Astrocyte of the cerebellum (primary cell): ENCODE data around the gene ZC3H10.

Experiments
- DNase-seq: peaks from one replicate; pipeline ENCODE4 v3.0.0-alpha.2; 2011; ENCODE audit warnings: low read depth
- H3K4me3 ChIP-seq: 2 replicates; pipeline ENCODE4 v1.5.1; 2011; ENCODE audit warnings: mild to moderate bottlenecking, low read depth, low read length, moderate library complexity
- CTCF ChIP-seq: IDR thresholded peaks from 2 replicates; pipeline ENCODE4 v1.5.1; 2012; ENCODE audit warnings: low read length, low read depth, moderate library complexity, mild to moderate bottlenecking; ENCODE audit errors: missing control alignments
- in situ Hi-C: cut with HindIII; loops from 2 replicates; pipeline ENCODE4 v1.10.0; 2017; ENCODE audit warnings: low sequenced_read_pairs

Gene ZC3H10

GRCh38 chr12:56143870-56144269 lies 25.8 kb downstream of the ZC3H10 start:
- in situ Hi-C loops = no loop called here

GRCh38 chr12:56145217-56145616 lies 27.2 kb downstream of the ZC3H10 start:
- no peak overlapping the region for H3K4me3 ChIP-seq
- no peak for TF ChIP-seq CTCF
- in situ Hi-C loops = no loop called here
- DNase-seq = no peak

More at GRCh38 chr12:56143870-56144269, 25.8 kb downstream of the ZC3H10 start:
- no peak for TF ChIP-seq CTCF
- DNase-seq = no peak
- no peak overlapping the region for H3K4me3 ChIP-seq

- no peak for TF ChIP-seq CTCF
- H3K4me3 ChIP-seq = no peak overlapping the region
- in situ Hi-C loops = no loop called here
- no peak for DNase-seq
These were observed 28.7 kb downstream of the ZC3H10 start for GRCh38 chr12:56146492-56147460.

GRCh38 chr12:56150563-56150962 lies 32.5 kb downstream of the ZC3H10 start:
- H3K4me3 ChIP-seq = no peak overlapping the region
- no peak for TF ChIP-seq CTCF
- in situ Hi-C loops = no loop called here
- peak; percentile 35 for DNase-seq

- DNase-seq = no peak
- in situ Hi-C loops = no loop called here
- peak overlapping the region; percentile 75 for H3K4me3 ChIP-seq
- peak; percentile 50 for TF ChIP-seq CTCF
These were observed 33.6 kb downstream of the ZC3H10 start for GRCh38 chr12:56151672-56152131.

GRCh38 chr12:56152132-56152755 lies 34.2 kb downstream of the ZC3H10 start, which contains the start of gene MYL6B:
Gene MYL6B (plus strand): TSS chr12:56152587. CDS start chr12:56153919, 1,332 bp downstream.
- no peak for TF ChIP-seq CTCF
- DNase-seq = peak; percentile 79
- peak within 1 kb of the TSS; percentile 75 for H3K4me3 ChIP-seq
- in situ Hi-C loops = no loop called here
